IPS-NIHi11 (cell line): Measurements from ENCODE around the gene ABITRAM.
"Not testable (repeated sequence)": the region's sequence is repeated elsewhere in the genome, so short reads cannot be mapped to it uniquely, and the experiment has no call there.

ENCODE experiments used
- DNase-seq: peaks from one replicate; pipeline ENCODE4 v3.0.0; 2012; ENCODE audit warnings: mixed read lengths, low spot score

ABITRAM gene

DNA sequence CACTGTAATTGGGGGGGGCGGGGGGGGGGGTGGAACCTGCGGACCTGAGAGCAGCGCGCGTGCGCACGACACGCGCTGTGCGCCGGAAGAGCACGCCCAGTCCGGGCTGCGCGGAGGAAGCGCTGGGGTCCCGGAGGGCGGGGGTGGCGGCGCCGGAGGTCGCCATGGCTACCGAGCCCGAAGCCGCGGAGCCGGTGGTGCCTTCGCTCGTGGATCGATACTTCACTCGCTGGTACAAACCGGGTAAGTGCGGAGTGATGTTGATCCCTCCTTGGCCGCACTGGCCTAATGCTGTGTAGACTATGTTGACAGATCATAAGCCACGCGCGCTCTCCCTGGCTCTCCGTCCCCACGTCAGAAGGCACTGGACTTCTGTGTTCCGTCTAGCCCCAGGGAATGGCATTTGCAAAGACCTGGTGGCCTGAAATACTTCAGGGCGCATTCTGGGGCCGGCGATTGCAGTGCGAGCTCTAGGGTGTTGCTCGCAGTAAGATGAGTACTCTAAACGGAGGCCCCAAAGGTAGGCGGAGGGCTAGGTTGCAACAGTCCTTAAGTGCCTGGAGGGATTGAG is at the start of gene ABITRAM:
Gene ABITRAM, plus strand, starts transcription at position 78 of the 571 bp plus-strand sequence. Its CDS starts 87 bp downstream, at position 165.
- DNase-seq, result peak; percentile 95

- DNase-seq, result no peak
These were observed 49.5 kb upstream of the ABITRAM start for GRCh38 chr9:108884701-108885100.

GRCh38 chr9:108885643-108886348 is 48.4 kb upstream of the ABITRAM start:
- DNase-seq, result no peak

DNA sequence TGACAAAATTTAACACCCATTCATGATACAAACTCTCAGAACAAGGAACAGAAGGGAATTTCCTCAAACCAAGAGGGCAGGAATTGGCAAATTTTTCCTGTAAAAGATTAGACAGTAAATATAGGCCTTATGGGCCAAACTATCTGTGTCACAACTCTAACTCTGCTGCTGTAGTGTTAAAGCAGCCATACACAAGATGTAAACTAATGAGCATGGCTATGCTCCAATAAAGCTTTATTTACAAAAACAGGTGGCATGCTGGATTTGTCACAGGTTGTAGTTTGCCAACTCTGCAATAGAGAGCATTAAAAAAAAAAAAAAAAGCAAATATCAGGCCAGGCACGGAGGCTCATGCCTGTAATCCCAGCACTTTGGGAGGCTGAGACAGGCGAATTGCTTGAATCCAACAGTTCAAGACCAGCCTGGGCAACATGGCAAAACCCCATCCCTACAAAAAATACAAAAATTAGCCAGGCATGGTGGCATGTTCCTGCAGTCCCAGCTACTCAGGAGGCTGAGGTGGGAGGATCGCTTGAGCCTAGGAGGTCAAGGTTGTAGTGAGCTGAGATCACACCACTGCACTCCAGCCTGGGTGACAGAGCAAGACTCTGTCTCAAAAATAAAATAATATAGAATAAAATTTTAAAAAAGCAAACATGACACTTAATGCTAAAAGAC is 47.5 kb upstream of the ABITRAM start:
- DNase-seq, result not testable (repeated sequence)

DNA sequence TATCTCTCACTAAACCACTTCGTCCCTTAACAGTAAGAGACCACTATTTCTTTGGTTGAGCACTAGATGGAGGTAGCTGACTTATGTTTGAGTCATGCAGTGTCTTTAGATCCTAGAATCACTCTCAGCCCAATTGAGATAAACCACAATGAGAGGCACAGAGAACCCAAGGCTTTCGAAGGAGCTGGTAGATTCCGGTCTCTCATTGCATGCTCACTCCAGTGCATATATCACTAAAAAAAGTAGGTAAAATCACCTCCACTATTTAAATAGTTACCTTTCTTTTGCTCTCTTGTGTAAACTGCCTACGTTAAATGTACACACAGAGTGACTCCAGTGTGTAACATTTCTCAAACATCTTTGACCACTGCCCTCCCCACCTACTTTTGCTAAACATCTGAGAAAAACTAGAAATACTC is 44.5 kb upstream of the ABITRAM start:
- peak; percentile 24 for DNase-seq

DNA sequence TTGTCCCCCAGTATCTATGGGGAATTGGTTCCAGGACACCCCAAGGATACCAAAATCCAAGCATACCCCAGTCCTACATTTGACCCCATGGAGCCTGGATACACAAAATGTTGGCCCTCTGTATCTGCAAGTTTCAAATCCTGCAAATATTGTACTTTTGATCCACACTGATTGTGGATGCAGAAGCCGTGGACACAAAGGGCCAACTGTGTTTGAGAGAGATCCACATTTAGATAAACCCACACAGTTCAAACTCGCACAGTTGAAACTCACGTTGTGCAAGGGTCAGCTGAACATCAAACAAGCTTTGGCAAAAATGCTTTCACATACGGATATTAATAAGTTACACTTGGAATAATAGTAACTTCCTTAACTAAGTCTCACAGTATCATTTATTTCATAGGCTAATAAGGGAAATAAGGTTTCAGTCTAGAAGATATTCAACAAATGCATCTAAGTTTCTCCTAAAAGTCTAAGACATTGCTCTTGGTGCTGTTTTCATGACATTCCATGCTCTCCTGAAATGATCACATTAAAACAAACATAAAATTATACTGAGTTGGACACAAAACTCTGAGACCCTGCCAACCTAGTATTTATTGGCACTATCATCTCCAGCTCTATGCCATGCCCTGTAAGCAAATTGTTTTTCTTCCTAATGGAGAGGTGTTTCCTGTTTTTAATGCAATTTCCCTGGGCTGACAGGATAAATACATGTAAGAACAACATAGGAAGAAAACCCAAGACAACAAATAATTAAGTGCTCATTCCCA is 39.8 kb upstream of the ABITRAM start:
- no peak for DNase-seq

DNA sequence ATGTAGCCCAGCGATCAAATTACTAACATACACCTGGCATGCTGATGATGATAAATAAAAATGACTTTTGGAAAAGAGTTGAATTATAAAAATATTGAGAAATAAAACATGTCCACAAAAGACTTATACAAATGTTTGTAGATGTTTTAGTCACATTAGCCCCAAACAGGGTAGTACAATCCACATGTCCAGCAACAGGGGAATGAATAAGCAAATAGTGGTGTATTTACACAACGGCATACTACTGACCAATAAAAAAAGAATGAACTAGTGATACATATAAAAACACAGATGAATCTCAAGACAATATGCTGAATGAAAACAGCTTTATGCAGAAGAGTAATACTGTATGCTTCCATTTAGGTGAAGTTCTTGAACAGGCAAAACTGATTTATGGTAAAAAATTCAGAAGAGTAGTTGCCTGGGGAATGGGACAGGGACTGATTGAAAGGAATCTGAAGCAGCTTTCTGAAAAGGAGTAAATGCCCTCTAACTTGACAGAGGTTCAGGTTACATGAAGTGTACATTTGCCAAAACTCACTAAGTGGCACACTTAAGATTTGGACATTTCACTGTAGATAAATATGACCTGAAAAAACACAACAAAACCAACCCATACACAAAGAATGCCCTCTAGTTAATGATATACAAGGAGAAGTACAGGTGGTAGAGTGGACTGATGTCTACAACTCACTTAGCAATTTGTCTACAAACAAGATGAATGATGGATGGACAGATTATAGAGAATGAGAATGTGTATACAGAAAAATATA is 36.7 kb upstream of the ABITRAM start:
- DNase-seq, result no peak

DNA sequence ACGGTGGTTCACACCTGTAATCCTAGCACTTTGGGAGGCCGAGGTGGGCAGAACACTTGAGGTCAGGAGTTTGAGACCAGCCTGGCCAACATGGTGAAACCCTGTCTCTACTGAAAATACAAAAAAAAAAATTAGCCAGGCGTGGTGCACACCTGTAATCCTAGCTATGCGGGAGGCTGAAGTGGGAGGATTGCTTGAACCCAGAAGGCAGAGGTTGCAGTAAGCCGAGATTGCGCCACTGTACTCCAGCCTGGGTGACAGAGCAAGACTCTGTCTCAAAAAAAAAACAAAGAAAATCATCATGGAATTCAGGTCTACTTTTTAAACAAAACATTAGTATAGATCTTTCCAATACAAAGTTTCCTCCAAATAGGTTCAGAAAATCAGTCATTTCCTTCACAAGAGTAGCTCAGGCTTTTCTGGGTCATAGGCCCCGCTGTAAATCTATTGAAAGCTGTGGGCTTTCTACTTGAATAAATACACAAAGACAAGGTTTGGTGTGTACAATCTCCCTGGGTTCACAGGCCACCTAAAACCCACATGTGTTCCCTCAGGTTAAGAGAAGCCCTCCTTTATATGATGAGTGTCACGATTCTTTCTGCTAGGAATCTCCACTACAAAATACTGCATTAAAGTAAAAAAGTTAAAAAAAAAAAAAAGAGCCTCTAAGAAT is 35.0 kb upstream of the ABITRAM start:
- DNase-seq, result not testable (repeated sequence)

DNA sequence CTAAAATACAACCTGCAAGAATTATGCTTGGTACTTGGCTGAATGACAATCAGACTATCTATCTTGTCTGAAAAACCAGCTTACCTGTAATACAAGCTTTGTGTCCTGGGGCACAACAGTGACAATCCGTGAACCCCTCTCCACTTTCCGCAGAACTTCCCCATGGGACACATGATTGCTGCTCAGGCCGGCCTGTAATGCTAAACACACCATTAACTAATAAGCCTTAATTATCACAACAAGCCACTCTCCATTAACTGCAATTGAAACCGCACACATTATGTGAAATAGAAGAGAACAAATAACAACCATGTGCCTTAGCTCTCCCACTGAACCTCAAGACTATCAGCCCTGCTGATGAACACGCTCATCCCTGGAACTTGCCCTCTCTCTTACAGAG is 34.0 kb upstream of the ABITRAM start:
- DNase-seq, result no peak

DNA sequence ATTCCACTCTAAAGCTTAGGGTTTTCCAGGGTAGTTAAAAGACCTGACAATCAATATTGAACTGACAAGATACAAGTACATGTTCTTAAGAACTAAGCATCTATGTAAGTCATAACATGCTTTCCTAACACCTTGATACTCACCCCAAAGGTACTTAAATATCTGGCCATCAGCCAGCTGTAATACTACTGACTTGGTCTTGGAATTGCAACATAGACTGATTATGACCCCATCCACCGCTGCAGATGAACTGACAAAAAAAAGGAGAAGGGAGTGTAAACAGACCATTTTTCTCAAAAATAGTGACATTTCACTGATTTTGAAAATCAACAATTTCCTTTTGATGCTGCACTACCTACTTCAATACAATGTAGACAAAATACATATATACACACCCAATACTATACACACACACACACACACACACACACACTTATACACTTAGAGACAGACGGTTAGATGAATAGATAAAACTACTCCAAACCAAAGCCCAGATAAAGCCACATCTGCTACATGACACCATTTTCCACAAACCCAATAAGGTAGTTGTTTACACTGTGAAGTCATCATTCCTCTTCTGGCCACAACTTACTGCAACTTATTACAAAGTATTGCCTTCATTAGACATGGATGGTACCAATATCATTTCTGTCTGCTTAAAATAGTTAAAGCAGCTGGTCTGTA is 30.6 kb upstream of the ABITRAM start:
- no peak for DNase-seq

DNA sequence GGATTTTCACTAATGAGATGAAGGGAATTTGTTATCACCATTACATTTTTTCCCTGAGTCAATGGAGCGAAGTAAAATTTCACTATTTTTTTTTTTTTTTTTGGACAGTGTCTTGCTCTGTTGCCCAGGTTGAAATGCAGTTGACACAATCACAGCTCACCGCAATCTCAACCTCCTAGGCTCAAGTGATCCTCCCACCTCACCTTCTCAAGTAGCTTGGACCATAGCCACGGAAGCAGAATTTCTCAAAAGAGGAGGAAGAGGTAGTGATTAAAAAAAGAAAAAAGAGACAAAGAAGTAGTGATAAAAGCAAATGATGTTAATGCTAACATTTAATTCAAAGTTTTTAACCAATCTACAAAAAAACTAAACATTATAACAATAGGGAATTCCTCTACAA is 30.0 kb upstream of the ABITRAM start:
- no peak for DNase-seq

DNA sequence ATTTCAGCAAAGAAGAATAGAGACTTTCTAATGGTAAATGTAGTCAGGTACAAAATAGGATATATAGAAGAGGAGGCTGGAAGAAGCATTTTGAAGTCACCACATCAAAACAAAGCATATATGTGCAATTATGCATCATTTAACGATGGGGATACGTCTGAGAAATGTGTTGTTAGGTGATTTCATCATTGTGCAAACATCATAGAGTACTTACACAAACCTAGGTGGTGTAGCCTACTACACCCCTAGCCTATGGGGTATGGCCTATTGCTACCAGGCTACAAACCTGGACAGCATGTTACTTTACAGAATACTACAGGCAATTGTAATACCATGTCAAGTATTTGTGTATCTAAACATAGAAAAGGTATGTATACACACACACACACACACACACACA is 28.7 kb upstream of the ABITRAM start:
- DNase-seq, result no peak

- DNase-seq, result no peak
These were observed 23.8 kb upstream of the ABITRAM start for GRCh38 chr9:108910402-108910801.

DNA sequence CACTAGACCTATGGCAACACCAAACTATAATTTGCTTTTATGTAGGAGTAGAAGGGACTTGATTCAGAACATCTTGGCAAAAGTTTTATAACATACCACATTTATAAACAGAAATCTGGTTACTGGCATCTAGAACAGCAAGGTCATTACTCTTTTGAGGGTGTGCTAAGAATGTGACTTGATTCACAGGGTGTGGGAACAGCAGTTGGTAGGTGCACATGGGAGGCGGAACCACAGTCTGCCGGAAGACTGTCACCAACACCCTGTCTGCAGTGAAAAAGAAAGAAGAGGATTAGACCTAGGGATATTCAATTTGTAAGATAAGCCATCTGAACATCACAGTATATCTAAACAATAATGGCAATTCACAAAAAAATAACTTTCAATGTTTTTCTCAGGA is 23.3 kb upstream of the ABITRAM start:
- DNase-seq, result no peak

DNA sequence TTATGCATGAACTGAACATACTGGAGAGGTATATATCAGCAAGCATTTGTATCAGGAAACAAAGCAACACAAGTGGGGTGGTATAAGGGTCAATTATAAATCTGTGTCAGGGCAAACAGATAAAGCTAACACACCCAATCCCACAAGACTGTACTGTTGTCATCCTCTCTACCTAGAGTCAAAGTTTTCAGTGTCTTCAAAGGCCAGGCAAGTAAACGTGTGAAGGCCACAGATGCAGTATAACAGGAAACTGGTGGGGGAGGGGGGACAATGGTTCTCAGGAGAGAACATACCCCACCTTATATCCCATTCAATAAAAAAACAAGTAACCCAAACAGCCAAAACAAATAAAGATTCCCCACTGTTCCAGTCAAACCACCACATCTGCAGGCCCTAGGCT is 22.4 kb upstream of the ABITRAM start:
- no peak for DNase-seq

DNA sequence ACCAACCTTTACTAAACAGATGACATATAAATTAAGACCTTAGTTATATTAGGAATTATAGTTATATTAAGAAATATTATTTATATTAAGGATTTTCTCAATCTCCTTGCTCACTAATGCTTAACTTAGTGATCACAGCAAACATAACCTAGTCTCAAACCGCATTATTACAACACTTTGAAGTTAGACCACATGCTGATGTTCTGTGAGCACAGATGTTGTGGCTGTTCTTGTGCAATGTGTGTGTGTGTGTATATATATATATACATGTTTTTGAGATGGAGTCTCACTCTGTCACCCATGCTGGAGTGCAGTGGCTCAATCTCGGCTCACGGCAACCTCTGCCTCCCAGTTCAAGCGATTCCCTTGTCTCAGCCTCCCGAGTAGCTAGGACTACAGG is 20.8 kb upstream of the ABITRAM start:
- DNase-seq, result no peak

DNA sequence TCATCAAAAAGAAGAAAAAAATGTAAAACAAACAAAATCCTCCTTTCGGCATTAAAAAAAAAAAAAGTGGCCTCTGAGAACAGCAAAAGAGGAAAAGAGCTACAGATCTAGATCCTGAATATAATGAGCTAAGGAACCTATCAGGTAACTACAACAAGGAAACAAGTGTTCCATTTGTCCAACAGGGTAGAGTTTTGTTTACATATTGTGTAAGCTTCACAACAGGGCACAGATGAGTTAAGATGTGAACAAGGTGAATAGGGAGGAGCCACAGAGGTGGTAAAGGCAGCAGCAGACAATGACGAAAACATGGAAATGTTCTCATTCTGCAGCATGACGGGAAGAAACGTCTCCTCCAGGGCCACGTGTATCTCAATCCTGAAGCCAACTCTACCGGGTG is 14.7 kb upstream of the ABITRAM start:
- DNase-seq, result no peak

GRCh38 chr9:108920401-108920800 is 13.8 kb upstream of the ABITRAM start:
- not testable (repeated sequence) for DNase-seq

GRCh38 chr9:108921200-108921599 is 13.0 kb upstream of the ABITRAM start:
- DNase-seq, result no peak

DNA sequence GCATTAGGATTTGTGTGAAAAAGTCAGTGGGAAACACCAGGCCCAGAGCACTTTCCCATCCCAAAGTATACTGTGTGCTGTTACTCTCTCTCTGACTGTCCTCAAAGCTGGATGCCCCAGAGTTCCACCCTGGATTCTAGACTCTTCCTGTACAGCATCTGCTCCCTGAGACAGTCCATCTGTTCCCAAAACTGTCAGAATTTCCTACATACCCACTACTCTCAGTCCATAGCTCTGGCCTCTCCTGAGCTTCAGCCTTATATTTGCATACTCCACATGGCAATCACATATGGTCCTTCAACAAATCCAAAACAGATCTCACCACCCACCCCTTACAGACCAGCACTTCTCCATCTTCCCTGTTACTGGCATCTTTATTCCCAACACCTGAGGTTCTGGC is 9.7 kb upstream of the ABITRAM start:
- no peak for DNase-seq

DNA sequence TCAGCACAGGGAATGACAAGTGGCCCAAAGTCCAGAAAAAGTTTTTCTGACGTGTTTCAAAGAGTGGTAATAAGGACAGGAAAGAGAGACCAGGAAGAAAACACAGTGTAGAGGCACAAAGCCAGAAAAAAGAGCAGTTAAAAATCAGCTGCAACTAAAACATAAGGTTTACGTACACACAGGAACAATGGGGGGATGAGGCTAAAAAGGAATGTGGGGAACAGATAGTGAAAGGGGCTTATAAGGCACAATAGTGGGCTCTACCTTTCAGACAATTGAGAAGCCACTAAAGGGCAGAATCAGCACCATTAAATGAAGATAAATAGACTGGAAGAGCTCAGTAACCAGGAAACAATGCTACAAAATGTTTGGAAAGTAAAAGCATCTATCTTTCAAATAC is 5.8 kb upstream of the ABITRAM start:
- no peak for DNase-seq
